ENCODE data around the gene PHOSPHO1.
"Not testable (repeated sequence)": the region's sequence is repeated elsewhere in the genome, so short reads cannot be mapped to it uniquely, and the experiment has no call there.

Gene PHOSPHO1

DNA sequence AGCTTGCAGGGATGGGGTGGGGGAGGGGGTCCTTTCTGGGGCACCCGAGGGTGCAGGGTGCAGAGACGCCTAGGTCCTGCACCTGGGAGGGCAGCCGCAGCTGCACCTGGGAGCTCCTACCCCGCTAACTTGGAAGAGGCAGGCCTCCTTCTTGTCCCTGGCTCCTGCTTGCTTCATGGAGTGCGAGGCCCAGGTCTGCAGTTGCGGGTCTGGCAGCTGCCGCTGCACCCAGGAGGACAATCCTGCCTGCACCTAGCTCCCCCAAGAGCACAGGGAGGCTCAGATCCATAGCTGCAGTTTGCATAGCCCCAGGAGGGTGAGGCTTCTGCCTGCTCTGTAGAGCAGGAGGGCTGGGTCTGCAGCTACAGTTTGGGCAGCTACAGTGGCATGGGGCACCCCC is 46.8 kb downstream of the PHOSPHO1 start:
- TF ChIP-seq, protein P1, sequence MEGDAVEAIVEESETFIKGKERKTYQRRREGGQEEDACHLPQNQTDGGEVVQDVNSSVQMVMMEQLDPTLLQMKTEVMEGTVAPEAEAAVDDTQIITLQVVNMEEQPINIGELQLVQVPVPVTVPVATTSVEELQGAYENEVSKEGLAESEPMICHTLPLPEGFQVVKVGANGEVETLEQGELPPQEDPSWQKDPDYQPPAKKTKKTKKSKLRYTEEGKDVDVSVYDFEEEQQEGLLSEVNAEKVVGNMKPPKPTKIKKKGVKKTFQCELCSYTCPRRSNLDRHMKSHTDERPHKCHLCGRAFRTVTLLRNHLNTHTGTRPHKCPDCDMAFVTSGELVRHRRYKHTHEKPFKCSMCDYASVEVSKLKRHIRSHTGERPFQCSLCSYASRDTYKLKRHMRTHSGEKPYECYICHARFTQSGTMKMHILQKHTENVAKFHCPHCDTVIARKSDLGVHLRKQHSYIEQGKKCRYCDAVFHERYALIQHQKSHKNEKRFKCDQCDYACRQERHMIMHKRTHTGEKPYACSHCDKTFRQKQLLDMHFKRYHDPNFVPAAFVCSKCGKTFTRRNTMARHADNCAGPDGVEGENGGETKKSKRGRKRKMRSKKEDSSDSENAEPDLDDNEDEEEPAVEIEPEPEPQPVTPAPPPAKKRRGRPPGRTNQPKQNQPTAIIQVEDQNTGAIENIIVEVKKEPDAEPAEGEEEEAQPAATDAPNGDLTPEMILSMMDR (IDR thresholded peaks at IDR 0.05): no peak
- no peak for TF ChIP-seq ZFX (IDR thresholded peaks at IDR 0.05; ENCODE audit: borderline replicate concordance)
- no peak overlapping the region for H3K27ac ChIP-seq

DNA sequence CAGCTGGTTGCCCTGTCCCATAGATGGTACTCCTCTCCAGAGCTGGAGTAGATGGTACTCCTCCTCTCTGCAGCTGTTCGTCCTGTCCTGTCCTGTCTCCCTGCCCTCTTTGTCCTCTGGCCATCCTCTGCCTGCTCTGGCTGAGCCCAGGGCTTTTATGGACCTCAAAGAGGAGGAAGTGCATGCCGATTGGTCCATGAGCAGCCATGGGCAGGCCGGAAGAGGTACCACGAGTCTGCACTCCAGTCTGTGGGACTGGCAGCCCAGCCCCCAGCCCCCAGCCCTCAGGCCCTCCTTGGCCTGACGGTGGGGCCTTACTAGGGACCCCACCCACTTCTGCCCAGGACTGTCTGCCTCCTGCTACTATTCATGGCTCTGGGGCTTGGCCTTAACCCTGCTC is 47.2 kb downstream of the PHOSPHO1 start:
- H3K27ac ChIP-seq: no peak overlapping the region
- TF ChIP-seq, protein P1 (IDR thresholded peaks at IDR 0.05): no peak
- no peak for TF ChIP-seq ZFX (IDR thresholded peaks at IDR 0.05; ENCODE audit: borderline replicate concordance)

DNA sequence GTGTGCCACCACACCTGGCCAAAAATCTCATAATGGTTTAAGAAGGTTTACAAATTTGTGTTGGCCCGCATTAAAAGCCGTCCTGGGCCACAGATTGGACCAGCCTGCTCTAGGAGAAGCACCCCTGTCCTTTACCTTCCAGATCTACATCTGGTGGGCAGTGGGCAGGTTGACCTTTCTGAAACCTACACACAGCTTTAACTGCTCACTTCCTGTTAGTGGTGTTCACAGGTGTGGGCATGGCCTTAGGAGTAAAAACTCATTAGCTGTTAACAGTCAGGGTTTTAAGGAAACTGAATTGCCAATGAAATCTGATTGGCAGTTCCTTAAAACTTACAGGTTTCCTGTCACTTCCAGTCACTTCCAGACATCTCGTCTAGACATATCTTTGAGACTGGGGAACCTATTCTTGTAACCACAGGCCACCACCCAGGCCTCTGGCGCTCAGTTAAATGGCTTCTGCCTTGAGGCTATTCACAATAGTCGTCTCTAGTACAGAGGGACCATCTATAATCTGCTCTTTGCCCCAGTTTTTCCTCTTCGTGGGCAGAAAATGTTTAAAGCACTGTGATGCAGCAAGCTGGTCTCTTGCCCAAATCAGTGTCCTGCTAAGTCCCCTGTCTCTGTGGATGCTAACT is 49.5 kb downstream of the PHOSPHO1 start:
- no peak overlapping the region for H3K27ac ChIP-seq
- TF ChIP-seq ZFX (IDR thresholded peaks at IDR 0.05; ENCODE audit: borderline replicate concordance): no peak
- TF ChIP-seq, protein P1 (IDR thresholded peaks at IDR 0.05): no peak

DNA sequence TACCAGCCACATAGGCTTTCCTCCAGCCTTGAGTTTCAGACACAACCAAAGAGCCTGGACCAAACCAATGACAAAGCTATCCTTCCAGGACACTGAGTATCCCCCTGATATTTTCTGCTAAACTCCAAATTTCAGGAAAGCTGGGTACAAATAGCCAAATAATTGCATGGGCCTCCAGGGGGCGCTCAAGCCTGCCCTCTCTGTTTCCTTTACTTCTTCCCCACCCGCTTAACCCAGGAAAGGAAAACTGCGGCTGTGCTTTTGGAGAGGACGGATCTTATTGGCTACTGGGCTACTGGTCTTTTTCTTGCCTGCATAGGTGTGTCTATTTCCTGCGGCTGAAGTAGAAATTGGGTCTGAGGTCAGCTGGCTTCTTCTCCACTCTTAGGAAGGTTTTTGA is 50.3 kb downstream of the PHOSPHO1 start:
- TF ChIP-seq ZFX (IDR thresholded peaks at IDR 0.05; ENCODE audit: borderline replicate concordance): no peak
- TF ChIP-seq, protein P1 (IDR thresholded peaks at IDR 0.05): peak; percentile 94
- H3K27ac ChIP-seq: no peak overlapping the region

DNA sequence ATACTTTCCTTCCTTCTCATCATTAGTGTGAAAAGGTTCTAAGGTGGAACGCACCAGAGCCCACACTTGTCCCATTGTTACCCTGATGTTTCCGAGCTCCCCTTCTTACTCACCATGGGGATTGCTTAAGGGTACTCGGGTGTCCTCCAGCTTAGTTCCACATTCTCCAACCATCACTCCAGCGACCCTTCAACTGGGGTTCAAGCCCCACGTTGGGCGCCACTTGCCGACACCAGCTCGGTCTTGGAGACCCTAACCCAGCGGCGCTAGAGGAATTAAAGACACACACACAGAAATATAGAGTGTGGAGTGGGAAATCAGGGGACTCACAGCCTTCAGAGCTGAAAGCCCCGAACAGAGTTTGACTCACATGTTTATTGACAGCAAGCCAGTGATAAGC is 54.6 kb downstream of the PHOSPHO1 start:
- not testable (repeated sequence) for H3K27ac ChIP-seq
